GM12878 (cell line): ENCODE data around the gene PIGBOS1.

Experiments used
- BCLAF1 ChIP-seq: fragments of 450-650 bp; IDR thresholded peaks from 2 replicates; pipeline ENCODE4 v1.6.1; 2017; ENCODE audit warnings: antibody characterized with exemption, mild to moderate bottlenecking, moderate library complexity
- BRCA1 ChIP-seq: IDR thresholded peaks from 2 replicates; pipeline ENCODE4 v1.6.1; 2011; ENCODE audit warnings: low read depth, low read length, improper control_type of control experiment
- CBFB ChIP-seq: IDR thresholded peaks from 2 replicates; pipeline ENCODE4 v1.6.1; 2016; ENCODE audit warnings: antibody characterized with exemption, low read depth
- CEBPB ChIP-seq, 2 experiments: fragments of 150-350 bp in 1 of 2; IDR thresholded peaks; 2 replicates each; pipeline ENCODE4 v1.6.1; 2012 to 2014; ENCODE audit warnings: low read depth in 2 of 2, low read length in 2 of 2, borderline replicate concordance in 1 of 2, inconsistent platforms in 1 of 2
- CTCF ChIP-seq, 3 experiments: IDR thresholded peaks in 2 of 3; conservative IDR thresholded peaks in 1 of 3; 2 replicates each; pipeline ENCODE4 v1.5.1; 2011; ENCODE audit warnings: low read depth in 3 of 3, low read length in 3 of 3, mild to moderate bottlenecking in 3 of 3, control low read depth in 2 of 3, moderate library complexity in 2 of 3, inconsistent platforms in 1 of 3, mixed read lengths in 1 of 3; ENCODE audit not compliant: control insufficient read depth in 2 of 3, insufficient read depth in 1 of 3; ENCODE audit errors: extremely low read depth in 1 of 3
- EZH2 ChIP-seq: IDR thresholded peaks from 2 replicates; pipeline ENCODE4 v1.6.1; 2012; ENCODE audit warnings: low read depth, mild to moderate bottlenecking, control low read depth, inconsistent platforms, low read length, borderline replicate concordance; ENCODE audit not compliant: control insufficient read depth
- NFIC ChIP-seq: IDR thresholded peaks from 2 replicates; pipeline ENCODE4 v1.6.1; 2012; ENCODE audit warnings: low read depth, mild to moderate bottlenecking, inconsistent platforms, low read length, moderate library complexity
- POLR2A ChIP-seq: IDR thresholded peaks from 2 replicates; pipeline ENCODE4 v1.6.1; 2011; ENCODE audit warnings: low read depth, mild to moderate bottlenecking, low read length
- POLR2AphosphoS5 ChIP-seq: IDR thresholded peaks from 2 replicates; pipeline ENCODE4 v1.6.1; 2011; ENCODE audit warnings: mild to moderate bottlenecking, low read length, inconsistent platforms
- SMC3 ChIP-seq: IDR thresholded peaks from 2 replicates; pipeline ENCODE4 v1.6.1; 2011; ENCODE audit warnings: low read length, improper control_type of control experiment, borderline replicate concordance
- SP1 ChIP-seq: IDR thresholded peaks from one replicate; pipeline ENCODE4 v1.6.1; 2011; ENCODE audit warnings: low read depth, low read length
- ZBTB4 ChIP-seq: fragments of 450-650 bp; formaldehyde crosslinking; IDR thresholded peaks from 2 replicates; pipeline ENCODE4 v1.4.0; 2022; ENCODE audit warnings: mild to moderate bottlenecking, moderate library complexity

GRCh38 chr15:55361048-55361447 is 42.1 kb upstream of the PIGBOS1 start:
- TF ChIP-seq SP1 (no peak), CBFB (no peak), CTCF (IDR thresholded peaks at IDR 0.05 in 2 of 3, conservative IDR thresholded peaks at IDR 0.05 in 1 of 3; ENCODE audit: control insufficient read depth in 2 of 3, extremely low read depth in 1 of 3, insufficient read depth in 1 of 3, low read depth in 3 of 3, low read length in 3 of 3) (no peak), POLR2AphosphoS5 (no peak), POLR2A (no peak), SMC3 (no peak), EZH2 (no peak), BCLAF1 (no peak), ZBTB4 (no peak), CEBPB (IDR thresholded peaks at IDR 0.05; ENCODE audit: borderline replicate concordance in 1 of 2, low read depth in 2 of 2, low read length in 2 of 2) (no peak), BRCA1 (no peak), NFIC (no peak)
